ENCODE measurements around the gene PTPN11.
"Not testable (repeated sequence)": the region's sequence is repeated elsewhere in the genome, so short reads cannot be mapped to it uniquely, and the experiment has no call there.

PTPN11 gene

GRCh38 chr12:112457142-112457541 is 38.4 kb downstream of the PTPN11 start:
- not testable (repeated sequence) for DNase-seq

GRCh38 chr12:112458330-112458729 is 39.6 kb downstream of the PTPN11 start:
- DNase-seq = no peak

GRCh38 chr12:112458751-112459150 is 40.0 kb downstream of the PTPN11 start:
- no peak for DNase-seq

- DNase-seq = no peak
Observed at GRCh38 chr12:112463478-112463877, 44.7 kb downstream of the PTPN11 start.

GRCh38 chr12:112464605-112465004 is 45.9 kb downstream of the PTPN11 start:
- no peak for DNase-seq

- DNase-seq = no peak
Observed at GRCh38 chr12:112466011-112466422, 47.3 kb downstream of the PTPN11 start.

- DNase-seq = no peak
Observed at GRCh38 chr12:112466835-112467234, 48.1 kb downstream of the PTPN11 start.

GRCh38 chr12:112468046-112468445 is 49.3 kb downstream of the PTPN11 start:
- DNase-seq = no peak

GRCh38 chr12:112473056-112473455 is 54.3 kb downstream of the PTPN11 start:
- DNase-seq = no peak

GRCh38 chr12:112479413-112479812 is 60.7 kb downstream of the PTPN11 start:
- DNase-seq = no peak

- DNase-seq = no peak
Observed at GRCh38 chr12:112480931-112481330, 62.2 kb downstream of the PTPN11 start.

- no peak for DNase-seq
Observed at GRCh38 chr12:112482733-112483132, 64.0 kb downstream of the PTPN11 start.

- no peak for DNase-seq
Observed at GRCh38 chr12:112486361-112486760, 67.6 kb downstream of the PTPN11 start.

- no peak for DNase-seq
Observed at GRCh38 chr12:112488257-112488876, 69.6 kb downstream of the PTPN11 start.

- DNase-seq = no peak
Observed at GRCh38 chr12:112489456-112489855, 70.7 kb downstream of the PTPN11 start.

GRCh38 chr12:112496496-112496895 is 77.7 kb downstream of the PTPN11 start:
- no peak for DNase-seq

- DNase-seq = no peak
Observed at GRCh38 chr12:112498580-112498979, 79.8 kb downstream of the PTPN11 start.

- DNase-seq = no peak
Observed at GRCh38 chr12:112503512-112503911, 84.8 kb downstream of the PTPN11 start.

- no peak for DNase-seq
Observed at GRCh38 chr12:112506513-112507166, 87.9 kb downstream of the PTPN11 start.

- no peak for DNase-seq
Observed at GRCh38 chr12:112513471-112513870, 94.7 kb downstream of the PTPN11 start.

- DNase-seq = no peak
Observed at GRCh38 chr12:112514456-112514855, 95.7 kb downstream of the PTPN11 start.

GRCh38 chr12:112514926-112515642 is 96.3 kb downstream of the PTPN11 start:
- DNase-seq = no peak

GRCh38 chr12:112515868-112516267 is 97.1 kb downstream of the PTPN11 start:
- no peak for DNase-seq

- DNase-seq = no peak
Observed at GRCh38 chr12:112517730-112518364, 99.1 kb downstream of the PTPN11 start.

All from fibroblast of skin of right biceps (primary cell).